HepG2 (cell line): Measurements from ENCODE around the gene SDE2.

Experiments
- CHCHD3 ChIP-seq: sonication (generic); formaldehyde crosslinking; IDR thresholded peaks from 2 replicates; pipeline ENCODE4 v1.8.0; 2022; ENCODE audit warnings: mild to moderate bottlenecking, missing genetic modification reagents, moderate library complexity
- ZNF652 ChIP-seq: IDR thresholded peaks from 2 replicates; pipeline ENCODE4 v1.6.1; 2016; ENCODE audit warnings: low read depth, borderline replicate concordance
- TF ChIP-seq, protein P1 (sequence below): IDR thresholded peaks from 2 replicates; pipeline ENCODE4 v1.6.1; 2012; ENCODE audit warnings: inconsistent platforms

DNA sequence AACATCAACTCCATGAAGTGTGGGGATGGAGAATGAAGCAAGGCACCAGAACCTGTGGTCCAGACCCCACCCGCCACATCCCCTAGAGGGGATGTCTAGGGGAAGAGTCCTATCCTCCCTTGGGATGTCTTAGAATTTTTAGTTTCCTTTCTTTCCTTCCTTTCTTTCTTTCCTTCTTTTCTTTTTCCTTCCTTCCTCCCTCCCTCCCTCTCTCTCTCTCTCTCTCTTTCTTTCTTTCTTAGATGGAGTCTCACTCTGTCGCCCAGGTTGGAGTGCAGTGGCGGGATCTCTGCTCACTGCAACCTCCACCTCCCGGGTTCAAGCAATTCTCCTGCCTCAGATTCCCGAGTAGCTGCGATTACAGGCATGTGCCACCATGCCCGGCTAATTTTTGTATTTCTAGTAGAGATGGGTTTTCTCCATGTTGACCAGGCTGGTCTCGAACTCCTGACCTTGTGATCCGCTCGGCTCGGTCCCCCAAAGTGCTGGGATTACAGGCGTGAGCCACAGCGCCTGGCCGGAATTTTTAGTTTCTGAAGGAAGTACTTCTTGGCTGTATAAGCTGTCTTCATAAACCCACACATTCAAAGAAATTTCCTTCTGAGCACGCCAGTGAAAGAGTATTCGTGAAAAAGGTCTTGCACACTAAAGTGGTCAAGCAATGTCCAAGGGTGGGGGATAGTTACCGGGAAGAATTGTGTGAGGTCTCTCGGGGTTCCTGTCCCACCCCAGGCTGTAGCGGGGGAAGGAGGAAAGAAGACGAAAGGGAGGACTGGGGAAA is 37.3 kb downstream of the SDE2 start:
- TF ChIP-seq CHCHD3 (CRISPR knock-in tag) (no peak), ZNF652 (CRISPR knock-in tag) (no peak)
- TF ChIP-seq, protein P1, sequence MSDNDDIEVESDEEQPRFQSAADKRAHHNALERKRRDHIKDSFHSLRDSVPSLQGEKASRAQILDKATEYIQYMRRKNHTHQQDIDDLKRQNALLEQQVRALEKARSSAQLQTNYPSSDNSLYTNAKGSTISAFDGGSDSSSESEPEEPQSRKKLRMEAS, result no peak
